DOHH2 (cell line): ENCODE results near the gene ABCB1.

ENCODE experiments used
- EZH2phosphoT487 ChIP-seq: fragments of 200-600 bp; sonication (generic); IDR thresholded peaks from 2 replicates; pipeline ENCODE4 v1.6.1; 2017; ENCODE audit warnings: borderline replicate concordance, mild to moderate bottlenecking, antibody characterized with exemption, low read length, moderate library complexity, mixed read lengths
- TF ChIP-seq, protein P1 (sequence below): fragments of 200-600 bp; sonication (generic); IDR thresholded peaks from one replicate; pipeline ENCODE4 v1.5.1; 2014; ENCODE audit warnings: antibody characterized with exemption, mild to moderate bottlenecking, low read depth, low read length; ENCODE audit not compliant: poor library complexity, severe bottlenecking

DNA sequence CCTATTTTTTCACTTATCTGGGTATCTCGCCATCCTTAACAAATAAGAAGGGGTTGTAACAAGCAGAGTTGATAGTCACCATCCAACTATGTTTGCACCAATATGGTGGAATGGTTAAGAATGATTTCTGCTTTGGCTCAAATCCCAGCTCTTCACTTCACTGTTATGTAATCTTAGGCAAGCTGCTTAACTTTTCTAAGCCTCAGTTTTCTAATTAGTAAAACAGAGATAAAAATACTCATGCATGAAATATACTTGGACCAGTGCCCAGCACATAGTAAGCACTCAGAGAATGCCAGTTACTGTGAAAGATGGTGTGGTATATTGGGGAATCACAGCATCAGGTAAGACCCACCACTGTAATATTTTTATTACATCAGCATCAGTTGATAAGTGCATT, 33.6 kb downstream of the ABCB1 start:
- TF ChIP-seq, protein P1, sequence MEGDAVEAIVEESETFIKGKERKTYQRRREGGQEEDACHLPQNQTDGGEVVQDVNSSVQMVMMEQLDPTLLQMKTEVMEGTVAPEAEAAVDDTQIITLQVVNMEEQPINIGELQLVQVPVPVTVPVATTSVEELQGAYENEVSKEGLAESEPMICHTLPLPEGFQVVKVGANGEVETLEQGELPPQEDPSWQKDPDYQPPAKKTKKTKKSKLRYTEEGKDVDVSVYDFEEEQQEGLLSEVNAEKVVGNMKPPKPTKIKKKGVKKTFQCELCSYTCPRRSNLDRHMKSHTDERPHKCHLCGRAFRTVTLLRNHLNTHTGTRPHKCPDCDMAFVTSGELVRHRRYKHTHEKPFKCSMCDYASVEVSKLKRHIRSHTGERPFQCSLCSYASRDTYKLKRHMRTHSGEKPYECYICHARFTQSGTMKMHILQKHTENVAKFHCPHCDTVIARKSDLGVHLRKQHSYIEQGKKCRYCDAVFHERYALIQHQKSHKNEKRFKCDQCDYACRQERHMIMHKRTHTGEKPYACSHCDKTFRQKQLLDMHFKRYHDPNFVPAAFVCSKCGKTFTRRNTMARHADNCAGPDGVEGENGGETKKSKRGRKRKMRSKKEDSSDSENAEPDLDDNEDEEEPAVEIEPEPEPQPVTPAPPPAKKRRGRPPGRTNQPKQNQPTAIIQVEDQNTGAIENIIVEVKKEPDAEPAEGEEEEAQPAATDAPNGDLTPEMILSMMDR, result no peak
- no peak for TF ChIP-seq EZH2phosphoT487
